Measurements from ENCODE around the gene LKAAEAR1.

DNA sequence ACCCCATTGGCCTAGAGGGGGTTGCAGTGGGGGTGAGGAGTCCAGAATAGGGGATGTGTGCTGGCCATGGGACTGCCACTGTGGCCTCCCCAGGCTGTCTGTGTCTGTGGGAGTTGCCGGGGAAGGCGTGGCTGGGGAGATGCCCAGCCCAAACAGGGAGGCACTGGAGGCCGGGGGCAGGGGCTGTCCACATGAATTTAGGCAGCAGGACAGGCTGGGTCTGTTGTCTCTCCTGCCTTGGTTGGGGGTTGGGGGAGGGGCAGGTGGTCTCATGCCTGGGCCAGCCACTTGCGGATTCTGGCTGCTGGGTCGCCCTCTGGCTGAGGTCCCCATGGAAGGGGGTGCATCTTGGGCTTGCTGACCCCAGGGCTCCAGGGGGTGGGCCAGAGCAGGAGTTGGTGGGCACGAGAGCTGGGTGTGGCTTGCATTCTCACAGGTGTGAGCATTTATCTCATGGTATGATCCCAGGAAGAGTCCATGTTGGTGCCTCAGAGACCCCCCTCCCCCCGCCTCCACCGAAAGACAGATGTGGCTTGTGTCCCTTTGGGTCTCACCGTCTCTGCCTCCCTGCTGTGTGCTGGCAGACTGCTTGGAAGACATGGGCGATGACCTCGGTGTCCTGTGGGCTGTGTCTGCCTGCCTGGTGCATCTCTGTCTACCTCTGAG is 38.7 kb downstream of the LKAAEAR1 start:
- TF ChIP-seq, protein P1, sequence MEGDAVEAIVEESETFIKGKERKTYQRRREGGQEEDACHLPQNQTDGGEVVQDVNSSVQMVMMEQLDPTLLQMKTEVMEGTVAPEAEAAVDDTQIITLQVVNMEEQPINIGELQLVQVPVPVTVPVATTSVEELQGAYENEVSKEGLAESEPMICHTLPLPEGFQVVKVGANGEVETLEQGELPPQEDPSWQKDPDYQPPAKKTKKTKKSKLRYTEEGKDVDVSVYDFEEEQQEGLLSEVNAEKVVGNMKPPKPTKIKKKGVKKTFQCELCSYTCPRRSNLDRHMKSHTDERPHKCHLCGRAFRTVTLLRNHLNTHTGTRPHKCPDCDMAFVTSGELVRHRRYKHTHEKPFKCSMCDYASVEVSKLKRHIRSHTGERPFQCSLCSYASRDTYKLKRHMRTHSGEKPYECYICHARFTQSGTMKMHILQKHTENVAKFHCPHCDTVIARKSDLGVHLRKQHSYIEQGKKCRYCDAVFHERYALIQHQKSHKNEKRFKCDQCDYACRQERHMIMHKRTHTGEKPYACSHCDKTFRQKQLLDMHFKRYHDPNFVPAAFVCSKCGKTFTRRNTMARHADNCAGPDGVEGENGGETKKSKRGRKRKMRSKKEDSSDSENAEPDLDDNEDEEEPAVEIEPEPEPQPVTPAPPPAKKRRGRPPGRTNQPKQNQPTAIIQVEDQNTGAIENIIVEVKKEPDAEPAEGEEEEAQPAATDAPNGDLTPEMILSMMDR (IDR thresholded peaks at IDR 0.05; ENCODE audit: low read depth, low read length), result no peak
- no peak for TF ChIP-seq EZH2phosphoT487 (IDR thresholded peaks at IDR 0.05; ENCODE audit: low read depth)

Data from OCI-LY3 (cell line).